HepG2 (cell line): ENCODE data around the gene TRIO. TPM values are rescaled to one million over a fixed set of nuclear protein-coding genes. Genes with fewer than 3 reads are reported as not detected.
A peak's percentile ranks its signal among the peaks of the same experiment; 100 is the strongest.

ENCODE experiments used
- ATAC-seq: fragments of 200-7000 bp; cut with Tn5 transposase; 3 replicates; pipeline ENCODE4 v1.9.1; 2020; ENCODE audit warnings: mild to moderate bottlenecking, moderate library complexity
- BruUV-seq: library from RNA; stranded (reverse); fragments of 400-500 nt; replicated peaks from 2 replicates; lab custom pipeline; 2021; lab: Mats Ljungman, UMichigan
- CTCF ChIA-PET: fragments of 300-600 bp; formaldehyde crosslinking; extraction: SDS; loops from one replicate; lab custom pipeline; 2021; ENCODE audit warnings: low total read pairs, inconsistent platforms, low intra/inter-chr PET ratio; lab: Yijun Ruan, JAX
- POLR2A ChIA-PET: fragments of 350-600 bp; sonication (Branson Sonifier 250); formaldehyde crosslinking; loops from one replicate; lab custom pipeline; 2020; ENCODE audit warnings: antibody characterized with exemption, inconsistent platforms; lab: Yijun Ruan, JAX
- DNase-seq: peaks from one replicate; pipeline ENCODE4 v3.0.0-alpha.2; 2015; ENCODE audit warnings: low spot score
- FAIRE-seq: peaks from 3 replicates; lab custom pipeline; 2011; peaks lifted over from hg19 to GRCh38; lab: Jason Lieb, UNC
- H2AFZ ChIP-seq: one replicate; pipeline ENCODE4 v1.6.1; 2011; ENCODE audit warnings: low read length, inconsistent platforms
- H3K27ac ChIP-seq: fragments of 300-600 bp; 3 replicates; pipeline ENCODE4 v1.8.0; 2011; ENCODE audit warnings: mixed run types, mild to moderate bottlenecking, mixed read lengths, low read length, inconsistent platforms; ENCODE audit not compliant: insufficient read depth; ENCODE audit errors: extremely low read length
- H3K27me3 ChIP-seq, 2 experiments: fragments of 200-600 bp in 1 of 2; 2 replicates in 1 of 2; 3 replicates in 1 of 2; pipeline versions ENCODE4 v1.6.0 to v1.8.0; 2011; ENCODE audit warnings: low read length in 2 of 2, mild to moderate bottlenecking in 2 of 2, moderate library complexity in 2 of 2, inconsistent platforms in 1 of 2; ENCODE audit not compliant: insufficient read depth in 2 of 2, control insufficient read depth in 1 of 2
- H3K36me3 ChIP-seq, 2 experiments: fragments of 200-600 bp in 1 of 2; replicated peaks in 1 of 2; 2 replicates in 1 of 2; 3 replicates in 1 of 2; pipeline versions ENCODE4 v1.5.1 to v1.8.0; 2011; ENCODE audit warnings: low read length in 2 of 2, inconsistent platforms in 1 of 2; ENCODE audit not compliant: insufficient read depth in 2 of 2, control insufficient read depth in 1 of 2
- H3K4me1 ChIP-seq: 2 replicates; pipeline ENCODE4 v1.5.1; 2012; ENCODE audit warnings: low read length, inconsistent platforms; ENCODE audit not compliant: insufficient read depth
- H3K4me2 ChIP-seq: 2 replicates; pipeline ENCODE4 v1.6.0; 2011; ENCODE audit warnings: low read depth, low read length, inconsistent platforms
- H3K4me3 ChIP-seq, 3 experiments: fragments of 200-600 bp in 1 of 3; sonication (generic), shearing (Covaris generic) in 1 of 3; replicated peaks in 1 of 3; 2 replicates each; pipeline ENCODE4 v1.5.1; 2011 to 2016; ENCODE audit warnings: low read length in 3 of 3, inconsistent platforms in 2 of 3, low read depth in 2 of 3, mild to moderate bottlenecking in 2 of 3, control low read depth in 1 of 3, mixed read lengths in 1 of 3; ENCODE audit not compliant: insufficient read depth in 1 of 3
- H3K79me2 ChIP-seq: one replicate; pipeline ENCODE4 v1.6.1; 2011; ENCODE audit warnings: low read length, inconsistent platforms; ENCODE audit not compliant: insufficient read depth
- H3K9ac ChIP-seq: 2 replicates; pipeline ENCODE4 v1.6.0; 2011; ENCODE audit warnings: mild to moderate bottlenecking, low read depth, low read length, inconsistent platforms; ENCODE audit not compliant: insufficient read depth
- H3K9me3 ChIP-seq: 2 replicates; pipeline ENCODE4 v1.5.1; 2012; ENCODE audit warnings: mild to moderate bottlenecking, low read length
- H4K20me1 ChIP-seq: 2 replicates; pipeline ENCODE4 v1.6.0; 2011; ENCODE audit warnings: inconsistent platforms, mild to moderate bottlenecking, low read length, moderate library complexity; ENCODE audit not compliant: insufficient read depth
- PAWR ChIP-seq: sonication (generic); formaldehyde crosslinking; IDR thresholded peaks from 2 replicates; pipeline ENCODE4 v1.4.0; 2020; ENCODE audit warnings: missing genetic modification reagents, mild to moderate bottlenecking, borderline replicate concordance
- RBM22 ChIP-seq: fragments of 200-400 bp; formaldehyde crosslinking; optimal IDR thresholded peaks from 2 replicates; pipeline ENCODE3; 2017; ENCODE audit warnings: mild to moderate bottlenecking, low read length, moderate library complexity
- SOX13 ChIP-seq, 3 experiments: fragments of 450-650 bp in 1 of 3; sonication (generic) in 1 of 3; formaldehyde crosslinking in 1 of 3; IDR thresholded peaks in 2 of 3; conservative IDR thresholded peaks in 1 of 3; 2 replicates each; pipeline versions ENCODE4 v1.5.0 to v1.6.1; 2016 to 2020; ENCODE audit warnings: antibody characterized with exemption in 1 of 3, mild to moderate bottlenecking in 1 of 3, missing compliant biosample characterization in 1 of 3, missing genetic modification reagents in 1 of 3, moderate library complexity in 1 of 3
- TCF7 ChIP-seq: sonication (generic); IDR thresholded peaks from 2 replicates; pipeline ENCODE4 v1.6.1; 2016; ENCODE audit warnings: antibody characterized with exemption, low read depth
- ZFP41 ChIP-seq: sonication (generic); formaldehyde crosslinking; IDR thresholded peaks from 2 replicates; pipeline ENCODE4 v1.4.0; 2020; ENCODE audit warnings: mild to moderate bottlenecking, missing genetic modification reagents, borderline replicate concordance
- ZNF33A ChIP-seq: sonication (generic); formaldehyde crosslinking; IDR thresholded peaks from 2 replicates; pipeline ENCODE4 v1.5.1; 2020; ENCODE audit warnings: missing genetic modification reagents, mild to moderate bottlenecking, moderate library complexity, borderline replicate concordance
- ZNF530 ChIP-seq: sonication (generic); formaldehyde crosslinking; IDR thresholded peaks from 2 replicates; pipeline ENCODE4 v1.5.0; 2020; ENCODE audit warnings: low read depth, mild to moderate bottlenecking, missing genetic modification reagents
- WGBS: methylation state at CpG from one replicate; pipeline ENCODE4 v1.1.6; 2017; ENCODE audit warnings: low lambda C conversion rate; 5-methylcytosine and 5-hydroxymethylcytosine counted together
- in situ Hi-C: cut with HindIII; loops from 2 replicates; pipeline ENCODE4 v1.10.0; 2017; ENCODE audit warnings: low pct_unique_long_range_greater_than_20kb; ENCODE audit not compliant: extremely low pct_ligation_motif_present
- intact Hi-C: fragments of 100-400 bp; cut with micrococcal nuclease; formaldehyde crosslinking; loops from one replicate; pipeline ENCODE4 v1.10.0; 2022; ENCODE audit not compliant: unreplicated experiment
- polyA plus RNA-seq, 8 experiments: library from polyadenylated mRNA; depleted of rRNA in 3 of 8; stranded (reverse) in 7 of 8; unstranded in 1 of 8; fragments of >200 nt; fragmentation: Illumina TruSeq in 4 of 8; extraction: Trizol in 4 of 8; gene quantifications; 2 replicates each; pipeline versions ENCODE4 v1.2.1 to v1.2.3, GENCODE V29; 2011 to 2016; ENCODE audit warnings: low read depth in 4 of 8, missing spikeins in 1 of 8, mixed read lengths in 1 of 8; ENCODE audit not compliant: insufficient read depth in 1 of 8
- total RNA-seq, 5 experiments: library from RNA; depleted of rRNA; stranded (reverse); fragments of >200 nt; fragmentation: Illumina TruSeq; extraction: Trizol; gene quantifications; 2 replicates each; pipeline ENCODE4 v1.2.3, GENCODE V29; 2016; ENCODE audit warnings: low read depth in 1 of 5
- TF ChIP-seq, protein P1 (sequence below): sonication (generic); formaldehyde crosslinking; IDR thresholded peaks from 2 replicates; pipeline ENCODE4 v1.5.1; 2020; ENCODE audit warnings: mild to moderate bottlenecking, missing genetic modification reagents, moderate library complexity
- TF ChIP-seq, protein P2 (sequence below): sonication (generic); formaldehyde crosslinking; IDR thresholded peaks from 2 replicates; pipeline ENCODE4 v1.4.0; 2020; ENCODE audit warnings: low read depth, missing genetic modification reagents

TRIO gene
- total and polyA plus RNA-seq, 2 of the 13 experiments (the other 11 are each of a cell fraction or from before 2014, with no cell fraction given): 45.2 to 45.9 TPM

DNA sequence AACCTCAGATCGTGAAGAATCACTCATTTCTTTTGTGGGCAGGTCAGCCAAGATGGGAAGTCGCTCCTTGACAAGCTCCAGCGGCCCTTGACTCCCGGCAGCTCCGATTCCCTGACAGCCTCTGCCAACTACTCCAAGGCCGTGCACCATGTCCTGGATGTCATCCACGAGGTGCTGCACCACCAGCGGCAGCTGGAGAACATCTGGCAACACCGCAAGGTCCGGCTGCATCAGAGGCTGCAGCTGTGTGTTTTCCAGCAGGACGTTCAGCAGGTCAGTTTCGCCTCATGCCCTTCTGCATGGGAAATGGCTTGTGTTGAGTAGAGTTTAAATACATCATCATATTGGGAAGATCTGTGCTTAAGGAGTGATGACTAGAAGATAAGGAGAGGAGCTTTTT, 173.3 kb downstream of the TRIO start:
- Histone ChIP-seq H3K9me3 (no peaks in the 10 kb centered on the region), H3K79me2 (no peaks in the 10 kb centered on the region), H3K9ac (no peak overlapping the region), H3K36me3 (peaks cover 12 to 58% of the 10 kb centered on the region in 2 experiments), H3K27ac (no peak overlapping the region), H3K4me2 (no peak overlapping the region), H2AFZ (no peak overlapping the region), H3K4me1 (no peaks in the 10 kb centered on the region), H3K27me3 (no peaks in the 10 kb centered on the region), H4K20me1 (no peaks in the 10 kb centered on the region), H3K4me3 (no peak overlapping the region)
- whole genome bisulfite sequencing: 95% methylated on average over 8 of the region's 12 CpGs
- ATAC-seq (no peak), FAIRE-seq (no peak), DNase-seq (no peak)
- ChIA-PET CTCF (no interaction called here), POLR2A (no interaction called here)
- intact Hi-C loops: no loop called here
- in situ Hi-C loops: no loop called here
- TF ChIP-seq RBM22: peak; percentile 20
- no peak for TF ChIP-seq TCF7
- BruUV-seq: no TSS peak

DNA sequence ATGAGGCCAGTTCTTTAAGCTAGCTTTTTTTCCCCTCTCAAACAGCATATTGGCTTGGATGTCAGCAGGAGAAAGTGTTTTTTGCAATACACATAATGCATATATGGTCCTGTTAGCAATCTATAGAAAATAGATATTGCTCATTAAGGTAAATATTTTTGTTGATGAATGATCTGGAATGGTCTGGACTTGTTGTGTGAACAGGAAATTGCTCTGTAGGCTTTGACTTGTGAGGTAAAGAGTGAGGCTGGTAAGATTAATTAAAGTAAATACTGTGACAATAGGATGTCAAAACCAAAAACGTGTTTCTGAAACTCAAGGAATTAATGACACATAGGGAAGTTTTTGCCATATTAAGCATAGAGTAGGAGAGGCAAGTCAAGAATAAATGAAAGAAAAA, 176.0 kb downstream of the TRIO start:
- WGBS: 91% methylated on average over 1 of the region's 1 CpG
- in situ Hi-C loops (no loop called here), intact Hi-C loops (no loop called here)
- FAIRE-seq (no peak), DNase-seq (no peak), ATAC-seq (no peak)
- no peak overlapping the region for H3K4me2 ChIP-seq
- H3K9ac ChIP-seq: no peak overlapping the region
- H3K4me1 ChIP-seq: no peaks in the 10 kb centered on the region
- CTCF ChIA-PET: no interaction called here
- H3K36me3 ChIP-seq: peaks cover 12 to 55% of the 10 kb centered on the region in 2 experiments
- no TSS peak for BruUV-seq
- POLR2A ChIA-PET: no interaction called here
- no peaks in the 10 kb centered on the region for H3K9me3 ChIP-seq
- H3K4me3 ChIP-seq: no peak overlapping the region
- no peaks in the 10 kb centered on the region for H3K79me2 ChIP-seq
- no peak overlapping the region for H3K27ac ChIP-seq
- no peak overlapping the region for H2AFZ ChIP-seq
- H4K20me1 ChIP-seq: no peaks in the 10 kb centered on the region
- H3K27me3 ChIP-seq: no peaks in the 10 kb centered on the region
- TF ChIP-seq, protein P1, sequence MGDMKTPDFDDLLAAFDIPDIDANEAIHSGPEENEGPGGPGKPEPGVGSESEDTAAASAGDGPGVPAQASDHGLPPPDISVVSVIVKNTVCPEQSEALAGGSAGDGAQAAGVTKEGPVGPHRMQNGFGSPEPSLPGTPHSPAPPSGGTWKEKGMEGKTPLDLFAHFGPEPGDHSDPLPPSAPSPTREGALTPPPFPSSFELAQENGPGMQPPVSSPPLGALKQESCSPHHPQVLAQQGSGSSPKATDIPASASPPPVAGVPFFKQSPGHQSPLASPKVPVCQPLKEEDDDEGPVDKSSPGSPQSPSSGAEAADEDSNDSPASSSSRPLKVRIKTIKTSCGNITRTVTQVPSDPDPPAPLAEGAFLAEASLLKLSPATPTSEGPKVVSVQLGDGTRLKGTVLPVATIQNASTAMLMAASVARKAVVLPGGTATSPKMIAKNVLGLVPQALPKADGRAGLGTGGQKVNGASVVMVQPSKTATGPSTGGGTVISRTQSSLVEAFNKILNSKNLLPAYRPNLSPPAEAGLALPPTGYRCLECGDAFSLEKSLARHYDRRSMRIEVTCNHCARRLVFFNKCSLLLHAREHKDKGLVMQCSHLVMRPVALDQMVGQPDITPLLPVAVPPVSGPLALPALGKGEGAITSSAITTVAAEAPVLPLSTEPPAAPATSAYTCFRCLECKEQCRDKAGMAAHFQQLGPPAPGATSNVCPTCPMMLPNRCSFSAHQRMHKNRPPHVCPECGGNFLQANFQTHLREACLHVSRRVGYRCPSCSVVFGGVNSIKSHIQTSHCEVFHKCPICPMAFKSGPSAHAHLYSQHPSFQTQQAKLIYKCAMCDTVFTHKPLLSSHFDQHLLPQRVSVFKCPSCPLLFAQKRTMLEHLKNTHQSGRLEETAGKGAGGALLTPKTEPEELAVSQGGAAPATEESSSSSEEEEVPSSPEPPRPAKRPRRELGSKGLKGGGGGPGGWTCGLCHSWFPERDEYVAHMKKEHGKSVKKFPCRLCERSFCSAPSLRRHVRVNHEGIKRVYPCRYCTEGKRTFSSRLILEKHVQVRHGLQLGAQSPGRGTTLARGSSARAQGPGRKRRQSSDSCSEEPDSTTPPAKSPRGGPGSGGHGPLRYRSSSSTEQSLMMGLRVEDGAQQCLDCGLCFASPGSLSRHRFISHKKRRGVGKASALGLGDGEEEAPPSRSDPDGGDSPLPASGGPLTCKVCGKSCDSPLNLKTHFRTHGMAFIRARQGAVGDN (CRISPR knock-in tag): no peak
- TF ChIP-seq SOX13 (IDR thresholded peaks at IDR 0.05) (no peak), SOX13 (CRISPR knock-in tag; conservative IDR thresholded peaks at IDR 0.05 in 1 of 2, IDR thresholded peaks at IDR 0.05 in 1 of 2) (no peak), PAWR (CRISPR knock-in tag) (no peak), ZFP41 (no peak), ZNF530 (CRISPR knock-in tag) (no peak), ZNF33A (CRISPR knock-in tag) (no peak)
- TF ChIP-seq, protein P2, sequence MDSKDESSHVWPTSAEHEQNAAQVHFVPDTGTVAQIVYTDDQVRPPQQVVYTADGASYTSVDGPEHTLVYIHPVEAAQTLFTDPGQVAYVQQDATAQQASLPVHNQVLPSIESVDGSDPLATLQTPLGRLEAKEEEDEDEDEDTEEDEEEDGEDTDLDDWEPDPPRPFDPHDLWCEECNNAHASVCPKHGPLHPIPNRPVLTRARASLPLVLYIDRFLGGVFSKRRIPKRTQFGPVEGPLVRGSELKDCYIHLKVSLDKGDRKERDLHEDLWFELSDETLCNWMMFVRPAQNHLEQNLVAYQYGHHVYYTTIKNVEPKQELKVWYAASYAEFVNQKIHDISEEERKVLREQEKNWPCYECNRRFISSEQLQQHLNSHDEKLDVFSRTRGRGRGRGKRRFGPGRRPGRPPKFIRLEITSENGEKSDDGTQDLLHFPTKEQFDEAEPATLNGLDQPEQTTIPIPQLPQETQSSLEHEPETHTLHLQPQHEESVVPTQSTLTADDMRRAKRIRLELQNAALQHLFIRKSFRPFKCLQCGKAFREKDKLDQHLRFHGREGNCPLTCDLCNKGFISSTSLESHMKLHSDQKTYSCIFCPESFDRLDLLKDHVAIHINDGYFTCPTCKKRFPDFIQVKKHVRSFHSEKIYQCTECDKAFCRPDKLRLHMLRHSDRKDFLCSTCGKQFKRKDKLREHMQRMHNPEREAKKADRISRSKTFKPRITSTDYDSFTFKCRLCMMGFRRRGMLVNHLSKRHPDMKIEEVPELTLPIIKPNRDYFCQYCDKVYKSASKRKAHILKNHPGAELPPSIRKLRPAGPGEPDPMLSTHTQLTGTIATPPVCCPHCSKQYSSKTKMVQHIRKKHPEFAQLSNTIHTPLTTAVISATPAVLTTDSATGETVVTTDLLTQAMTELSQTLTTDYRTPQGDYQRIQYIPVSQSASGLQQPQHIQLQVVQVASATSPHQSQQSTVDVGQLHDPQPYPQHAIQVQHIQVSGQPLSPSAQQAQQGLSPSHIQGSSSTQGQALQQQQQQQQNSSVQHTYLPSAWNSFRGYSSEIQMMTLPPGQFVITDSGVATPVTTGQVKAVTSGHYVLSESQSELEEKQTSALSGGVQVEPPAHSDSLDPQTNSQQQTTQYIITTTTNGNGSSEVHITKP (CRISPR knock-in tag): no peak
